ENCODE data around the gene SEC62.

The SEC62 gene, protein sequence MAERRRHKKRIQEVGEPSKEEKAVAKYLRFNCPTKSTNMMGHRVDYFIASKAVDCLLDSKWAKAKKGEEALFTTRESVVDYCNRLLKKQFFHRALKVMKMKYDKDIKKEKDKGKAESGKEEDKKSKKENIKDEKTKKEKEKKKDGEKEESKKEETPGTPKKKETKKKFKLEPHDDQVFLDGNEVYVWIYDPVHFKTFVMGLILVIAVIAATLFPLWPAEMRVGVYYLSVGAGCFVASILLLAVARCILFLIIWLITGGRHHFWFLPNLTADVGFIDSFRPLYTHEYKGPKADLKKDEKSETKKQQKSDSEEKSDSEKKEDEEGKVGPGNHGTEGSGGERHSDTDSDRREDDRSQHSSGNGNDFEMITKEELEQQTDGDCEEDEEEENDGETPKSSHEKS

DNA sequence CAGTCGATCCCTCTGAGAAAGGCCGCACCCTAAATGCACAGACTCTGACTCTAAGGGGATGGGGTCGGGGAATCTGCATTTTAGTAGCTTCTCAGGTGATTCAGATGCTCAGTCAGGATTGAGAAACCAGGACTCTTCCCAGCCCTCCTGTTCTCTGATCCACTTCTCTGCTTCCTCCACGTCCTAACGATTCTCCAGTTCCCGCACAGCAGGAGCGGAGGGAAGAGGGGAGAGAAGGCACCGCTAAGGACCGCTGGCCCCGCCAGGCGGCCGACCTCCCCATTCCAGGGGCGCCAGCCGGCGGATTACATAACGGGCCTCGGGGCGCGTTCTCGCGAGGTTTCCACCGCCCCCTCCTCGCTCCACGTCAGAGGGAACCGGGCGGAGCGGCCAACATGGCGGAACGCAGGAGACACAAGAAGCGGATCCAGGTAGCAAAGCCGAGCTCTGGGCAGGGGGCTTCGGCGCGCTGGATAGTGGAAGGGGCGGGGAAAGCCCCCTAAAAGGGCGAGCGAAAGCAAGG is at the start of gene SEC62:
Gene SEC62, plus strand, starts transcription at position 380 of the 523 bp plus-strand sequence. Its CDS starts 16 bp downstream, at position 396.
- peak; percentile 91 for DNase-seq (ENCODE audit: low spot score)

DNA sequence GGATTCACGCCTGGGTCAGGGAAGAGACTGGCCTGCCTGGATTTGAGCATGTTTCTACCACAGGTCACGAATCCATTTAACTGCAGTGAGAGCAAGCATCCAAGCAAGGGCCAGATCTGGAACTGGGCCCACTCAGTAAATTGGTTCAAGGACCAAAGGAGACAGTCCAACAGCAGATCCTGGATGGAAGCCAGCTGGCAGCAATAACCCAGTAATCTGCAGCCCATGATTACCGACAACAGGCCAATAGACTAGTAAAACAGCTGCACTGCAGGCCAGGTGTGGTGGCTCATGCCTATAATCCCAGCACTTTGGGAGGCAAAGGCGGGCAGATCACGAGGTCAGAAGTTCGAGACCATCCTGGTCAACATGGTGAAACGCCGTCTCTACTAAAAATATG is 43.4 kb upstream of the SEC62 start:
- DNase-seq (ENCODE audit: low spot score): no peak

DNA sequence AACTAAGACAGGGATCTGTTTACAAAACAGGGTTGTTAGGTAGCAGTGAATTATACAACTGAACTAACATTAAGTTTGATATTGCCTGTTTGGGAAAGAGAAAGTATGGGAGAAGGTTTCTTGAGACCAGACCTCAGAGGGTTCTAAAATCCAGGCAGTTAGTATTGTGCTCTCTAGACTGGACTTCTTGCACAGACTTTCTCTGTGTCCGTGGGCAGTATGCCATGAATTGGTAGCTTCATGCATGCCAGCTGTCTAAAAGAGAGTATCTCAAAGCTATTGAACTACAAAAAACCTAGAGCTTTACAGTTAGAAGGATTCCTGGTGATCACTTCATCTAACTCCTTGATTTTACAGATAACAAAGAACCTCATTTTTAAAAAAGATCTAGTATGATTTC is 42.8 kb upstream of the SEC62 start:
- DNase-seq (ENCODE audit: low spot score): peak; percentile 8

DNA sequence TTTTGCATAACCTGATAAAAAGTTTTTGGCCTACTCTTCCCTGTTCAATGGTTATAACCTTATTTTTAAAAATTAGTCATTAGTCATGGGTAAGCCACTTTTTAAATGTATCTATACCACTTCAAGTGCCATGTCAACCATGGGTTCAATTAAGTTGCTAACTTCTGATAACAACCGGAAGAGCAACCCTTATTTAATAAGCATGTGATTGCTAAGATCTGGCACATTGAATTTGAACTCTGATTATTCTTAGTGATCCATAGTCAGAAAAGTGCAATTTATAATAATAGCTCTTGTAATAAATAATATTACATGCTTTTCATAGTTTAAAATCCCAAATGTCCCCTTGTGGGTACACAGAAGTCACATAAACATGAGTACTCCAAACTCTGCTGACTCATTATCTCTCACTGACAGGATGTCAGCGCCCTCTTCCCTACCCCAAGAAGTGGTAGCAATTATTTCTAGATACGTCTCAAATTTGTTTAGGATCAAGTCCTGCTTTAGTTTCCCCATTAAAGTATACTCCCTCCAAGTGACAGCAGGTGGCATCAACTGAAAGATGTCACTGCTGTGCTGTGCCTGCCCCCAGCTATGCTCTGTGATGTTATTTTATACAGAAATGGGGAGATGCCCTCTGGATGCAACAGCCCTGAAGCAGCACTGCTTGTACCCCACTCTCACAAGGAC is 36.6 kb upstream of the SEC62 start:
- no peak for DNase-seq (ENCODE audit: low spot score)

DNA sequence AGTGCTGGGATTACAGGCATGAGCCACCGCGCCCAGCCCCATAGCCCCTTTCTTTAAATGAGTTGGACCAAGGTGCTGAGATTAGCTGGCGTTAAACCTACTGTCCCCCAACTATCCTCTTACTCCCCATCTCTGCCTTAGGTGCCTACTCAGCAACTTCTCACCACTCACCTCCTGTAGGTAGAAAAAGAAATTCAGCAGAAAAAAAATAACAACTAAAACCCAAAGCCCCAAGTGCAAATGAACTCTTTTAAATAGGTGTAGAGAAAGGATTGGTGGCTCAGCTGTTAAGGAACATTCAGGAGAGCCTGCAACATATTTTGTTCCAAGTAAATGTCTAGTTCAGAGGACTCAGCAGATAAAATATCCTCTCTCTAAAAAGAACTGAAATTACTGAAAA is 35.8 kb upstream of the SEC62 start:
- no peak for DNase-seq (ENCODE audit: low spot score)

DNA sequence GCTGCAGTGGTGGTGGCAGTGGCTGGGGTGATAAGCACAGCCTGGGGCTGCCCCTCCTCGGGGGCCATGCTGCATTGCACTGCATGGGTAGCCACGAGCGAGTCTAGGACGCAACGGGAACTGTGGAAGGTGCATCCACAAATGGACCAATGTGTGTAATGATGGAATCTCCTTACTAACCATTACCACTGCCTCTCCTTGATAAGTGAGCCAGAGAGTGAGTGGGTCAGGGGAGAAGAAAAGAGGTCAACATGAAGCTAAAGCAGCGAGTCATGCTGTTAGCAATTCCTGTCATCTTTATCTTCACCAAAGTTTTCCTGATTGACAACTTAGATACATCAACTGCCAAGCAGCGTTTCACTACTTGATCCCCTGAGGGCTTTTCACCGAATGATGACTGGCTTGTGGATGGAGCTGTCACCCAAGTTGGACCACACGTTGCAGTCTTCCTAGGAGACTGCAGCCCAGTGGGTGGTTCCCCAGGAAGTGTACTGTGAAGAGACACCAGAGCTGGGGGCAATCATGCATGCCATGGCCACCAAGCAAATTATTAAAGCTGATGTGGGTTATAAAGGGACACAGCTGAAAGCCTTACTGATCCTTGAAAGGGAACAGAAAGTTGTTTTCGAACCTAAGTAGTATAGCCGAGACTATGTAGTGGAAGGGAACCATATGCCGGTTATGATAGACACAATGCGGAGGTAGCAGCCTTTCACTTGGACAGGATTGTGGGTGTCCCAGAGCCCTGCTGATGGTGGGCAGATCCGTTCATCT is 34.7 kb upstream of the SEC62 start:
- no peak for DNase-seq (ENCODE audit: low spot score)

DNA sequence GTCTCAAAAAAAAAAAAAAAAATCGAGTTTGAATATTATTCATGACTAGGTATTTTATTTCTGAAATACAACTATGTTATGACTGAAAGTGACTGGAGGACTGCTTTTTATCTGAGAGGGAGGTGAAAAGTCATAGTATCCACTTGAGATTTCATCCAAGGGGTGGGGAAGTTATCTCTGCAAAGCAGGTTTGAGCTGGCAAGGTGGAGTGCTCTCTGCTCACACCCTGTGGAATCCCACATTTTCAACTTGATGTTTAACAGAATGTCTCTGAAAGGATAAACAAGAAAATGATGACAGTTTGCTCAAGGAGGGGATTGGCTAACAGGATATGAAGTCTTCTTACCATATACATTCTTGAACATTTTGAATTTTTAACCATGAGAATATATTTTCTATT is 27.3 kb upstream of the SEC62 start:
- DNase-seq (ENCODE audit: low spot score): no peak

DNA sequence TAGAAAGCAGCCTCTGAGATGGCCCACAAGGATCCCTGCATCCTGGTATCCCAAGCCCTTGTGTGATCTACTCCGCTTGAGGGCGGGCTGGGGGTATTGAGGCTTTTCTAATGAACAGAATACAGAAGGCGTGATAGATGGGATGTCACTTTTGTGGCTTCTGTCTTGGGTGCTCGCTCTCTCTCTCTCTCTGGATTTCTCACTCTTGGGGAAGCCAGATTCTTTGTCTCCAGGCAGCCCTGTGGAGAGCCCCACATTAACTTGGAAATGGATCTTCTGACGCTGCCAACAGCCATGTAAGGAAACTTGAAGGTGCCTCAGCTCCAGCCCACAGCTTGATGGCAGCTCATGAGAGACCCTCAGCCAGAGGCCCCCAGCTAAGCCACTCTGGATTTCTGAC is 26.9 kb upstream of the SEC62 start:
- DNase-seq (ENCODE audit: low spot score): no peak

DNA sequence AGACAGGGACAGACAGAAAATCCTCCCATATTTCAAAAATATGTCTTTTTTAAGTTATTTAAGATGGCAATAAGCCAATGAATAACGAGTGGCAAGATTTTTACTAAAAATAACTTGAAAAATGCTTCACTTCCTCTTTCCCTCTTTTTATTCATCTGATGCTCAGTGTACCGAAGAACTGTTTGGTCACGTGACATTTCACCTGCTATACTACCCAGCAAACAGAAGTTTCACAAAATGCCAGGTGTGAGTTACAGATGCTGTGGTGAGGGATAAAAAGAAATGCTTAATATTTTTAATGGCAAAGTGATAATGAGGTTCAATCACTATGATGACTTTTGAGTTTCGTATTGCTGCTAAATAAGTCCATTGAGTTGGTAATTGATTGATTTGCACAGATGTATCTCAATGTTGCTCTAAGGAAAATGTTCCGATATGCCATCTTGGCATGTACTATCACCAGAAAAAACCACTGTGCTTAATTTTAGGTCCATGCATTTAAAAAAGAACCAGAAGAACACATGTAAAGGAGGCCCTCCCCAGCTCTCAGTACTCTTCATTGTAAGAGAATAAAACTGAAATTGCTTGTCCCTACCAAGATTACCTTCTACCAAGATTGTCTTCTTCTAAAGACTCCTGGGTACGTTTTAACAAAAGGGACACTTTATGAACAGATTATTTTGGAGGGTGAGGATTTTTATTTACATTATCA is 26.0 kb upstream of the SEC62 start:
- no peak for DNase-seq (ENCODE audit: low spot score)

DNA sequence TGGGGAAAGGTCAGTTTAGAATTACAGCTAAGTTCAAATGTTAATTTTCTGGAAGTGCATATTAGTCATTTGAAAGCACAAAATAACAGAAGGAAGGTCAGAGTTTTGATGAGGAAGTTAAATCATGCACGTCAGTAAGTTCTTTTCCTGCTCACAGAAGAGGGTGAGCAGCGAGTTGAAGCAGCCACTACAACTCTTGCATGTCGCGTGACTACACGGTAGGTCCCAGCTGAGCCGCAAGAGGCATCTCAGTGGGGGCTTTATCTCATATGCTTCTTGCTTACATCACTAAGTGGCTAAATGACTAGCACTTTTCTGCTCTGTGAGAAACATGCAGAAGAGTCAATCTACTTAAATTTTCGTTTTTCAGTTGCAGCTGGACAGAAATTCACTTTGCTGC is 21.3 kb upstream of the SEC62 start:
- DNase-seq (ENCODE audit: low spot score): no peak

DNA sequence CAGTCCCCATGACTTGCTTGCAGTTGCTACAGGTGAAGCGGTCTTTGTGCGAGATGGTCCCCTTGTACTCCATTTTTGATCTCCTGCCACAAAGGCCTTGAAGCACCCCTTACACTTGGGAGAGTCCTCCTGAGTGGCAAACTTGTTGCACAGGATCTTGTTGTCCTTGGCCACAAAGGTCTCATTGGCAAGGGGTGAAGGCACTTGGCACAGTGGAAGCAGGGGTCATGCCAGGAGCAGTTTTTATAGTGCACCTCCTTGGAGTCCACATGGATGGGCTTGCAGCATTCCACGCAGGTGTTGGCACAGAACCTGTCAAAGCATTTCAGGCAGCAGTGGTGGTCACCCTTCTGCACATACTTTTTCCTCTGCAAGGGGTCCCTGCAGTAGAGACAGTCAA is 20.3 kb upstream of the SEC62 start:
- DNase-seq (ENCODE audit: low spot score): no peak

DNA sequence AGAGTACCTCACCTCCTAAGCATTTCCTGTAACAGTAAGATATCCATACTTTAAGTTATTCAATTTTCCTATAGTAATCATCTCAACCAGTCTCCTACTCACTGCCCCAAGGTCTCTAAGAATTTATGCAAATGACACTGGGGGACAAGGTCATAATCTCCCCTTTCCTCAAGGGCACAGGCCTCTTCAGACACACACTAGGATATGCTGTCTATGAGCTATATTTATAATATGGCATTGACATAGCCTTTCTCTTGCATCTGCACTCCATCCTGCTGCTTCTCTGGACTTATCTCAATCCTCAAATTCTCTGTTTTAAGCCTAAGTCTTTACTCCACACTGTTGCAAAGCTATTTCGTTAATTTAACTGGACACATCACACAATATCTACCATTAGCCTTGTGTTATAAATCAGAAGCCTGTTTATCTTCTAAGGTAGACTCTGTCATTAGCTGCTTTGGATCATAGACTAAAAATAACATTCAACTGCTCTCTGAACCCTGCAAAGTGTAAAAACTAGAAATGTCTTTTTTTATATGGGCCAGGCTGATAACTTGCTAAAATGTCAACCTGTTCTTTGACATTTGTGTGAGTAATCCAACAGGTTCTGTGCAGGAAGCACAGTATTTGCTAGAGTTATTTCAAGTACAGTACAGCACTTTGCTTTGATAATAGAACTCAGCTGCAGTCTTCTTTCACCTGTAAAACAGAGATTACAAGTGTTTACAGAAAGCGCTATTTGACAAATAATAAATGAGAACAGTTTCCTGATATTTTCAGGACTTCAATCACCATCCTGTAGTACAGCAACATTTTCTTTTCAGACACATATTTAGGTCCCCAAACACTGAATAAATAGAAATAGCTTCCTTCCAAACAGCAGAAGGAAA is 17.8 kb upstream of the SEC62 start:
- no peak for DNase-seq (ENCODE audit: low spot score)

DNA sequence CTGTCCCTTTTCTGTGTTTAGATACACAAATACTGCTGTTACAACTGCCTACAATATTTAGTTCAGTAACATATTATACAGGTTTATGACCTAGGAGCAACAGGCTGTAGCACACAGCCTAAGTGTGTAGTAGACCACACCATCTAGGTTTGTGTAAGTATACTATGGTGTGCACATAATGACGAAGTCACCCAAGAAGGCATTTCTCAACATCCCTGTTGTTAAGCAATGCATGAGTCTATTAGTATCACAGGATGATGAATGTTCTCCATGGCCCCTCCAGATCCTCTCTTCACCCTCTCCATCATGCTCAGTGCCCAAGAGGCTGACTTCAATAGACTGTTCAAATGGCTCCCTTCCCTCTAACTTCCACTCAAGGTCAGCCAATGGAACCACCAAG is 14.6 kb upstream of the SEC62 start:
- DNase-seq (ENCODE audit: low spot score): no peak

DNA sequence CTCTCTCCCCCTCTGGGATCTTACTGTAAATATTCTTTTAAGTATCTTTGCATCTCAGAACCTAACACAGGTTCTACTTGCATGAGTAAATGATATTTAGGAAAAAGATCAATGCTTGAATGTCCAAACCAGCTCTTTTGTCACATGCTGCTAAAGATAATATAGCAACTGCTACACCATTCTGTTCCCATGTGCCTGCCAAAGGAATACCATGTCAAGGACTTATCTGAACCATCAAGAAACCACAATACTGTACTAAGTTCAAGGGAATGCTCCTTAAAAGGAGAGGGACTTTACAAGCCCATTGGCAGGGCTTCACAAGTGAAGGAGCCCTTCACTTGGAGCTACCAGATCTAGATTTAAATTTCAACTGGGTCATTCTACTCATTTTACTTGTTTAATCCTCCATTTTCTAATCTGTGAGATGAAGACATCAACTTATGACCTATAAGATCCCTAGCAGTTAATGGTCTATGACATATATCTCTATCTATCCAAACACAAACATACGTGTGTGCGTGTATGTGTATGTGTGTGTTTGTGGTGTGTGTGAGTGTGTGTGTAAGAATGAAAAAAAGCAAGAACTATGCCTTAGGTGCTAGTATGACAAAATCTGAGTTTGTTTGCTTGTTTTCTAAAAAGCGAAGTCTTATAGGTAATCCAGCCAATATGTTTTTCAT is 13.0 kb upstream of the SEC62 start:
- no peak for DNase-seq (ENCODE audit: low spot score)

DNA sequence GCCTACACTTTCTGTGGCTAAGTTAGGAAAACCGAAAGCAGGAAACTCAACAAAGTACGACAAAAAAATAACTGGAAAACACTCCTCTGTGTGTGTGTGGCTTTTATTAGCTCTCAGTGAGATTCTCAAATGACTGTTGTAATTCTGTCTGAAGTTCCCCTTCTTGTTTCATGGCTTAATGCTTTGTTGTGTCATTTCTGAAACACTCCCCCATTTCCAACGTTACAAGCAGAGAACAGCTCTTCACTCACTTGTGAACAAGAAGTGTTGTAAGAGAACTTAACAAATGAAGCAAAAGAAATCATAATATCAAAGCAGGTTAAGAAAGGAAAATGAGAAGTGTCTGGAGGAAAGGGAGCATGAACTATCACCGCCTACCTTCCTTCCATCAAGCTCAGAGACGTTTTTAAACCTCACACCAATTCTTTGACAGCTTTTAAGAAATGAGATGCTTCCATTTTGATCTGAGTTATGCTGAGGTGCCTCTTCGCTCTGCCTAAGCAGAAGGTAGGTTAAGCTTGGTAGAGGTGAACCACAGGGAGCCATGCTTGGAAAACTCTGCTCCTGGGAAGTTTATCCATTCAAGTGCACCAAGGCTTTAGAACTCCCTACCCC is 12.4 kb upstream of the SEC62 start:
- DNase-seq (ENCODE audit: low spot score): no peak

DNA sequence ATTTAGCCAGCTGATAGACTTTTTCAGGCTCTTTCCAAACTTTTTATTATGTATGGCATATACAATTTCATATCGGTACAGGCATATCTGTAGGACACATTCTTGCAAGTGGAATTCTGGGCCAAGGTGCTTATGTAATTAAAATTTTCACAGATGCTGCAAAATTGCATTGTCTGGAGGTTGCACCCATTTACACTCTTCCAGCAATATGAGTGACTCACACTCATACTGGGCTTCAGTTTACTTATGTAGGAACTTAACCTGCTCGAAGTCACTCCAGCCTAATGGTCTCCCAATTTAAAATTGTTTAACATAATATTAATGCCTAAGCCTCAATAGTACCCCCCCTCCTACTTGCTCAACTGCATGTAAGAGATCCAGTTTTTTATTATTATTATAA is 11.2 kb upstream of the SEC62 start:
- DNase-seq (ENCODE audit: low spot score): no peak

DNA sequence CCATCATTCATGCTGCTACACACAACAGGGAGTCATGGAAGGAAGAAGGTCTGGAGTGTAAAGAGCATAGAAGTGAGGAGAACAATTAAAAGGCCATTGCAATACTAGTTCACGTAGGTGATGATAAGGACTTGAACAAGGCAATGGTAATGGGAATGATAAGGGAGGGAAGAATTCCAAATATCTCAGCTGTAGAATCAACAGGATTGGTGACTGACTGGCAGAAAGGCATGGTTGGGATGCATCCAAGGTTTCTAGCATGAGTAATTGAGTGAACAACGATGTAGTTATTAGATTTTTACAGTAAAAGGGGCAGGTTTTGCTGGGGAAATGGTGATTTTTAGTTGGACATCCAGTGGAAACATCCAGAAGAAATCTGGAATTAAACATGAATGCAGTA is 2.4 kb upstream of the SEC62 start:
- no peak for DNase-seq (ENCODE audit: low spot score)

DNA sequence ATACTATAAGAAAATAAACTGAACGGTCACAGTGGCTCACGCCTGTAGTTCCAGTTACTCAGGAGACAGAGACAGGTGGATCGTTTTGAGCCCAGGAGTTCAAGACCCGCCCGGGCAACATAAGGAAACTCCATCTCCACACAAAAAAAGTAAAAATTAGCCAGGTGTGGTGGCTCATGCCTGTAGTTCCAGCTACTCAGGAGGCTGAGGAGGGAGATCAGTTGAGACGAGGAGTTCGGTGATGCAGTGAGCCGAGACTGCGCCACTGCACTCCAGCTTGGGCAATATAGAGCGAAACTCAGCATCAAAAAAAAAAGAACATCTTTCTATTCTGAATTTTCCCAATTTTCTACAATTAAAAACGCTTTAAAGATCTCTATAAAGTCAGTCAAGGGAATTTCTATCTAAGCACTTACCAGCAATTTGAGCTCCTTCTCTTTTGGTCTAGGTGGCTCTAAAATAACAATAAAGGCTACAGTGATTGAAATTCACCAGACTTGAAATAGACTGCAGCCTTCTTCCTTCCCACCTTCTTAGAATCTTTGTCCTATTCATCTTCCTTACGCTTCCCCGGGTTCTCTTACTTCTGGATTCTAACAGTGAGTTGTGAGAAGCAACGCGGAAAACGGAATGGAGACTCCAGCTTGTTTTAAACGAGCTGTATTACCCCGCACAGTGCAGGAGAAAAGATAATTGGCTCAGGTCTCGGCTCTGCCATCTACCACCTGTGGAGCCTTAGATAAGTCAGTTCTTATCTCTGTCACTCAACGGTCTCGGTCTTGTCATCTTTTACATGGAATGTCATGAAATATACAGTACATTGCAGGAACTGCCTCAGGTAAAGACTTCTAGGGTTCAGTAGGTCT is 812 bp upstream of the SEC62 start:
- no peak for DNase-seq (ENCODE audit: low spot score)

Measured in globus pallidus (tissue), 1 donor.